Body of pancreas (tissue), 4 donors: ENCODE data around the gene IFITM1. TPM values are rescaled to one million over a fixed set of nuclear protein-coding genes. Genes with fewer than 3 reads are reported as not detected.
"Not testable (repeated sequence)": the region's sequence is repeated elsewhere in the genome, so short reads cannot be mapped to it uniquely, and the experiment has no call there.

Experiments used
- ATAC-seq: fragments of 150-250 bp; one replicate; pipeline ENCODE4 v1.9.1; 2016
- DNase-seq, 4 donors: peaks; one replicate each; pipeline ENCODE4 v3.0.0-alpha.2; 2019
- H3K27ac ChIP-seq, 4 donors: fragments of 200-600 bp; sonication (generic); 1 replicate in 3 of 4; 2 replicates in 1 of 4; pipeline versions ENCODE4 v1.5.1 to v1.6.1; 2016 to 2019; ENCODE audit warnings: mild to moderate bottlenecking in 1 of 4, mixed read lengths in 1 of 4, moderate library complexity in 1 of 4
- H3K27me3 ChIP-seq, 2 donors: fragments of 200-600 bp; sonication (generic); one replicate each; pipeline ENCODE4 v1.6.0; 2016; ENCODE audit warnings: mild to moderate bottlenecking in 1 of 2
- H3K36me3 ChIP-seq, 2 donors: fragments of 200-600 bp; sonication (generic); replicated peaks in 1 of 2; 2 replicates each; pipeline ENCODE4 v1.5.1; 2016; ENCODE audit warnings: low read depth in 2 of 2; ENCODE audit not compliant: insufficient read depth in 1 of 2
- H3K4me1 ChIP-seq: fragments of 200-600 bp; sonication (generic); one replicate; pipeline ENCODE4 v1.6.0; 2016
- H3K4me3 ChIP-seq, 2 donors: fragments of 200-600 bp; sonication (generic); 1 replicate in 1 of 2; 2 replicates in 1 of 2; pipeline ENCODE4 v1.5.1; 2016 to 2019
- H3K9me3 ChIP-seq, 3 donors: fragments of 200-600 bp; sonication (generic); 1 replicate in 2 of 3; 2 replicates in 1 of 3; pipeline ENCODE4 v1.5.1; 2016
- POLR2A ChIP-seq, 3 donors: fragments of 450-650 bp; IDR thresholded peaks; one replicate each; pipeline ENCODE4 v1.6.1; 2016; ENCODE audit warnings: antibody characterized with exemption in 3 of 3, mild to moderate bottlenecking in 2 of 3
- WGBS, 2 donors: methylation state at CpG; one replicate each; pipeline ENCODE4 v1.1.5; 2017; 5-methylcytosine and 5-hydroxymethylcytosine counted together
- intact Hi-C: fragments of 100-400 bp; cut with DNase I; formaldehyde crosslinking; loops from one replicate; pipeline ENCODE4 v1.15.1; 2023
- total RNA-seq, 2 donors: library from RNA; depleted of rRNA; stranded (reverse); fragments of >200 nt; gene quantifications; one replicate each; pipeline ENCODE4 v1.1.0, GENCODE V29; 2016
- TF ChIP-seq, protein P1 (sequence below), 7 experiments: fragments of 450-650 bp in 4 of 7; fragments of 200-600 bp in 3 of 7; sonication (generic) in 3 of 7; IDR thresholded peaks; one replicate each; pipeline ENCODE4 v1.5.1; 2016 to 2019; ENCODE audit warnings: antibody characterized with exemption in 7 of 7

The IFITM1 gene
- total RNA-seq, 2 donors from 2014 or later = 31.0 to 39.7 TPM

DNA sequence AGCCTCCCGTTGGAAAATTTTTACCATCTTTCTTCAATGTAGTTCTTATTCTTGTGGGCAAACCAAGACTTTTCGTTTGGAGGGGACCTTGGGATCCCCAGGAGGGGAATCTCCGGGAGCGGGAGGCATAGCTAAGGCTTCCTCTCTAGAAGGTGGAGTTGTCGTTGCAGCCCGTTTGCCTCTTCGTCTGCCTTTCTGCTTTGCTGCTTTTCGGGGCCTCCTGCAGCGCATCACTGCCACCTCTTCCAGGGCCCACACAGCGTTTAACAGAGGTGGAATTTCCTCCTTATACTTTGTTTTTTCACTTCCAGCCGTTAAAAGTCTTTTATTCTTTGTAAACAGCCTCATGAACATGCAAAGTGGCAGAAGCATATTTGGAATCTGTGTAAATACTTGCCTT is 10.3 kb downstream of the IFITM1 start:
- Histone ChIP-seq H3K27me3 (no peaks in the 10 kb centered on the region), H3K4me3 (no peak overlapping the region), H3K9me3 (no peaks in the 10 kb centered on the region), H3K27ac (peak overlapping the region in 1 of 4 donors; percentile 17), H3K4me1 (peaks cover 24% of the 10 kb centered on the region), H3K36me3 (no peaks in the 10 kb centered on the region)
- no peak for ATAC-seq
- DNase-seq = no peak
- intact Hi-C loops = no loop called here
- TF ChIP-seq, protein P1, sequence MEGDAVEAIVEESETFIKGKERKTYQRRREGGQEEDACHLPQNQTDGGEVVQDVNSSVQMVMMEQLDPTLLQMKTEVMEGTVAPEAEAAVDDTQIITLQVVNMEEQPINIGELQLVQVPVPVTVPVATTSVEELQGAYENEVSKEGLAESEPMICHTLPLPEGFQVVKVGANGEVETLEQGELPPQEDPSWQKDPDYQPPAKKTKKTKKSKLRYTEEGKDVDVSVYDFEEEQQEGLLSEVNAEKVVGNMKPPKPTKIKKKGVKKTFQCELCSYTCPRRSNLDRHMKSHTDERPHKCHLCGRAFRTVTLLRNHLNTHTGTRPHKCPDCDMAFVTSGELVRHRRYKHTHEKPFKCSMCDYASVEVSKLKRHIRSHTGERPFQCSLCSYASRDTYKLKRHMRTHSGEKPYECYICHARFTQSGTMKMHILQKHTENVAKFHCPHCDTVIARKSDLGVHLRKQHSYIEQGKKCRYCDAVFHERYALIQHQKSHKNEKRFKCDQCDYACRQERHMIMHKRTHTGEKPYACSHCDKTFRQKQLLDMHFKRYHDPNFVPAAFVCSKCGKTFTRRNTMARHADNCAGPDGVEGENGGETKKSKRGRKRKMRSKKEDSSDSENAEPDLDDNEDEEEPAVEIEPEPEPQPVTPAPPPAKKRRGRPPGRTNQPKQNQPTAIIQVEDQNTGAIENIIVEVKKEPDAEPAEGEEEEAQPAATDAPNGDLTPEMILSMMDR (IDR thresholded peaks at IDR 0.05) = no peak
- no peak for TF ChIP-seq POLR2A (IDR thresholded peaks at IDR 0.05)
- WGBS, 2 donors = 65 to 69% methylated on average over 11 of the region's 11 CpGs

DNA sequence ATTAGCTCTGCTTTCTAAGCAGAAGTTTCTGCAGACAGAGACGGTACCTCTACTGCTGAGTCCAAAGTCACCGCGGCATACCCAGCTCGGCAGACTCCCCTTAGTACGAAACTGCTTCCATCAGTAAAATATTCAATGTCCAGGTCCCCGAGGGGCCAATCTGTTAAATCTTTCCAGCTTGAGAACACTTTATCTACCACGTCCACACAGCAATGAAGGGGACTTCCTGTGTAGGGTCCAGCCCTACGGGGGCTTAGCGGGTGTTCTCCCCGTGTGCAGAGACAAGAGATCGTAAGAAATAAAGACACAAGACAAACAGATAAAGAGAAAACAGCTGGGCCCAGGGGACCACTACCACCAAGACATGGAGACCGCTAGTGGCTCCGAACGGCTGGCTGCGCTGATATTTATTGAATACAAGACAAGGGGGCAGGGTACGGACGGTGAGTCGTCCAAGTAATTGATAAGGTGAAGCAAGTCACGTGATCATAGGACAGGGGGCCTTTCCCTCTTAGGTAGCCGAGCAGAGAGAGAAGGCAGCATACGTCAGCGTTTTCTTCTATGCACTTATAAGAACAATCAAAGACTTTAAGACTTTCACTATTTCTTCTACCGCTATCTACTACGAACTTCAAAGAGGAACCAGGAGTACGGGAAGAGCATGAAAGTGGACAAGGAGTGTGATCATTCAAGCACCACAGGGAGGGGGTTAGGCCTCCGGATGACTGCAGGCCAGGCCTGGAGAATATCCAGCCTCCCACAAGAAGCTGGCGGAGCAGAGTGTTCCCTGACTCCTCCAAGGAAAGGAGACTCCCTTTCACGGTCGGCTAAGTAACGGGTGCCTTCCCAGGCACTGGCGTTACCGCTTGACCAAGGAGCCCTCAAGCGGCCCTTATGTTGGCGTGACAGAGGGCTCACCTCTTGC is 11.0 kb downstream of the IFITM1 start:
- intact Hi-C loops, H3K27me3 ChIP-seq, H3K36me3 ChIP-seq, ATAC-seq, H3K9me3 ChIP-seq, DNase-seq, H3K4me3 ChIP-seq: not testable (repeated sequence)
- 51 to 61% methylated on average over 26 to 29 of the region's 34 CpGs for WGBS, 2 donors
- H3K4me1 ChIP-seq = peaks cover 20% of the 10 kb centered on the region
- H3K27ac ChIP-seq = peak overlapping the region in 3 of 4 donors; percentile 17 to 36 (median 30)

- Histone ChIP-seq H3K4me3 (no peak overlapping the region), H3K36me3 (no peaks in the 10 kb centered on the region), H3K27me3 (no peaks in the 10 kb centered on the region), H3K9me3 (no peaks in the 10 kb centered on the region), H3K27ac (peak overlapping the region in 3 of 4 donors; percentile 64 to 81 (median 75)), H3K4me1 (peaks cover 17% of the 10 kb centered on the region)
- no peak for DNase-seq
- no peak for TF ChIP-seq POLR2A (IDR thresholded peaks at IDR 0.05)
- TF ChIP-seq, protein P1 (IDR thresholded peaks at IDR 0.05) = no peak
- 72 to 75% methylated on average over 24 to 30 of the region's 30 CpGs for WGBS, 2 donors
- ATAC-seq = peak; percentile 3
- intact Hi-C loops = no loop called here
Measured at GRCh38 chr11:325796-326591, 12.2 kb downstream of the IFITM1 start.

DNA sequence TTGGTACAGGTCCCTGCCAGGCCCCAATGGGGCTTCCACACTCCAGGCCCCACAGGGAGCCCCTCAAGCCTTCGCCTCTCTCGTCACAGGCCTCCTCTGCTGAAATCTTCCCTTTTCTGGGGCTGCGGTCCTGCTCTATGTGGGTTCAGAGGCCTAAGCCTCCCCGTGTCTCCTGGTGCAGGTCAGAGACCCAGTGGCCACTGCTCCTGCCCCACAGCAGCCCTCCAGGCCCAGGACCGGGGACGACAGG is 12.7 kb downstream of the IFITM1 start:
- Histone ChIP-seq H3K4me3 (no peak overlapping the region), H3K9me3 (no peaks in the 10 kb centered on the region), H3K36me3 (no peaks in the 10 kb centered on the region), H3K27ac (peak overlapping the region in 3 of 4 donors; percentile 64 to 81 (median 75)), H3K27me3 (no peaks in the 10 kb centered on the region), H3K4me1 (peaks cover 16% of the 10 kb centered on the region)
- intact Hi-C loops = no loop called here
- ATAC-seq (peak; percentile 5), DNase-seq (no peak)
- TF ChIP-seq, protein P1 (IDR thresholded peaks at IDR 0.05) = no peak
- no peak for TF ChIP-seq POLR2A (IDR thresholded peaks at IDR 0.05)
- WGBS, 2 donors = 69% methylated on average over 5 to 6 of the region's 6 CpGs

- Histone ChIP-seq H3K9me3 (no peaks in the 10 kb centered on the region), H3K36me3 (no peaks in the 10 kb centered on the region), H3K27ac (peak overlapping the region in 3 of 4 donors; percentile 64 to 81 (median 75)), H3K27me3 (no peaks in the 10 kb centered on the region), H3K4me1 (peaks cover 16% of the 10 kb centered on the region), H3K4me3 (no peak overlapping the region)
- peak; percentile 70 to 89 (median 80) for DNase-seq
- TF ChIP-seq POLR2A (IDR thresholded peaks at IDR 0.05) = peak in 1 of 3 donors; percentile 16
- TF ChIP-seq, protein P1 (IDR thresholded peaks at IDR 0.05) = no peak
- intact Hi-C loops = no loop called here
- 14 to 19% methylated on average over 9 to 19 of the region's 19 CpGs for WGBS, 2 donors
- ATAC-seq = peak; percentile 78
Measured at GRCh38 chr11:326842-327580, 13.2 kb downstream of the IFITM1 start.
